Loucy (cell line): ENCODE measurements around the gene LSP1.

Experiments
- EZH2phosphoT487 ChIP-seq: fragments of 200-600 bp; IDR thresholded peaks from 2 replicates; pipeline ENCODE4 v1.6.1; 2018; ENCODE audit warnings: antibody characterized with exemption, mild to moderate bottlenecking, moderate library complexity, borderline replicate concordance
- TF ChIP-seq, protein P1 (sequence below): fragments of 200-600 bp; sonication (generic); conservative IDR thresholded peaks from 2 replicates; pipeline ENCODE4 v1.5.1; 2014; ENCODE audit warnings: mild to moderate bottlenecking, antibody characterized with exemption, low read length

- TF ChIP-seq, protein P1, sequence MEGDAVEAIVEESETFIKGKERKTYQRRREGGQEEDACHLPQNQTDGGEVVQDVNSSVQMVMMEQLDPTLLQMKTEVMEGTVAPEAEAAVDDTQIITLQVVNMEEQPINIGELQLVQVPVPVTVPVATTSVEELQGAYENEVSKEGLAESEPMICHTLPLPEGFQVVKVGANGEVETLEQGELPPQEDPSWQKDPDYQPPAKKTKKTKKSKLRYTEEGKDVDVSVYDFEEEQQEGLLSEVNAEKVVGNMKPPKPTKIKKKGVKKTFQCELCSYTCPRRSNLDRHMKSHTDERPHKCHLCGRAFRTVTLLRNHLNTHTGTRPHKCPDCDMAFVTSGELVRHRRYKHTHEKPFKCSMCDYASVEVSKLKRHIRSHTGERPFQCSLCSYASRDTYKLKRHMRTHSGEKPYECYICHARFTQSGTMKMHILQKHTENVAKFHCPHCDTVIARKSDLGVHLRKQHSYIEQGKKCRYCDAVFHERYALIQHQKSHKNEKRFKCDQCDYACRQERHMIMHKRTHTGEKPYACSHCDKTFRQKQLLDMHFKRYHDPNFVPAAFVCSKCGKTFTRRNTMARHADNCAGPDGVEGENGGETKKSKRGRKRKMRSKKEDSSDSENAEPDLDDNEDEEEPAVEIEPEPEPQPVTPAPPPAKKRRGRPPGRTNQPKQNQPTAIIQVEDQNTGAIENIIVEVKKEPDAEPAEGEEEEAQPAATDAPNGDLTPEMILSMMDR = no peak
- no peak for TF ChIP-seq EZH2phosphoT487
Observed at GRCh38 chr11:1839924-1840779, 12.7 kb upstream of the LSP1 start.
